VCaP (cell line): ENCODE data around the gene IL18R1.
"Not testable (repeated sequence)": the region's sequence is repeated elsewhere in the genome, so short reads cannot be mapped to it uniquely, and the experiment has no call there.

Experiments used
- H3K27ac ChIP-seq: fragments of 450-650 bp; 2 replicates; pipeline ENCODE4 v1.5.1; 2017
- CTCF ChIP-seq: fragments of 450-650 bp; conservative IDR thresholded peaks from 2 replicates; pipeline ENCODE4 v1.5.1; 2017; ENCODE audit warnings: mild to moderate bottlenecking, moderate library complexity

Gene IL18R1

GRCh38 chr2:102317715-102318114 is 37.9 kb upstream of the IL18R1 start:
- H3K27ac ChIP-seq: no peak overlapping the region
- no peak for TF ChIP-seq CTCF

- TF ChIP-seq CTCF: no peak
- no peak overlapping the region for H3K27ac ChIP-seq
These were observed 37.2 kb upstream of the IL18R1 start for GRCh38 chr2:102318437-102318836.

GRCh38 chr2:102321941-102322719 is 33.5 kb upstream of the IL18R1 start:
- no peak overlapping the region for H3K27ac ChIP-seq
- TF ChIP-seq CTCF: no peak

GRCh38 chr2:102324914-102325313 is 30.7 kb upstream of the IL18R1 start:
- H3K27ac ChIP-seq: not testable (repeated sequence)

- TF ChIP-seq CTCF: no peak
- no peak overlapping the region for H3K27ac ChIP-seq
These were observed 24.1 kb upstream of the IL18R1 start for GRCh38 chr2:102331311-102331980.

GRCh38 chr2:102334486-102334885 is 21.1 kb upstream of the IL18R1 start:
- H3K27ac ChIP-seq: no peak overlapping the region
- no peak for TF ChIP-seq CTCF

GRCh38 chr2:102335871-102336366 is 19.7 kb upstream of the IL18R1 start:
- no peak overlapping the region for H3K27ac ChIP-seq
- TF ChIP-seq CTCF: no peak

- H3K27ac ChIP-seq: no peak overlapping the region
These were observed 19.1 kb upstream of the IL18R1 start for GRCh38 chr2:102336502-102336945.

More at GRCh38 chr2:102336502-102336945, 19.1 kb upstream of the IL18R1 start:
- no peak for TF ChIP-seq CTCF
